ENCODE measurements around the gene ASIC1.
"Not testable (repeated sequence)": the region's sequence is repeated elsewhere in the genome, so short reads cannot be mapped to it uniquely, and the experiment has no call there.

Gene ASIC1

DNA sequence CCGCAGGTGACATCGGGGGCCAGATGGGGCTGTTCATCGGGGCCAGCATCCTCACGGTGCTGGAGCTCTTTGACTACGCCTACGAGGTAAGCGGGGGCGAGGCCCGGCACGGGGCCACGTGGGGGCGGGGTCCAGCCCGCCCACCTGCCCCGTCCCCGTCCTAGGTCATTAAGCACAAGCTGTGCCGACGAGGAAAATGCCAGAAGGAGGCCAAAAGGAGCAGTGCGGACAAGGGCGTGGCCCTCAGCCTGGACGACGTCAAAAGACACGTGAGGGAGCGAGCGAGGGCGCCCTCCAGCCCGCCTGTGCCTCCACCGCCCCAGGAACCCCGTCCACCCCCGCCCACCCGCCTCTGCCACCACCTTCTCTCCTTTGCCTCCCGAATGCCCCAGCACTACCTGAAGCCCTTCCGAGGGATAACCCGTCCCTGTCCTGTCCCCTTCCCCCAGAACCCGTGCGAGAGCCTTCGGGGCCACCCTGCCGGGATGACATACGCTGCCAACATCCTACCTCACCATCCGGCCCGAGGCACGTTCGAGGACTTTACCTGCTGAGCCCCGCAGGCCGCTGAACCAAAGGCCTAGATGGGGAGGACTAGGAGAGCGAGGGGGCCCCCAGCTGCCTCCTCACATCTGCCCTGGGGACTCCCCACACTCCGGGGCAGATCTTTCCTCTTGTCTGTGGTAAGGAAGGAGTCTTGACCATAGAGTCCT lies 23.9 kb downstream of the ASIC1 start:
- no peaks in the 10 kb centered on the region for H3K36me3 ChIP-seq (ENCODE audit: insufficient read depth, low read length)
- no peaks in the 10 kb centered on the region for H3K9me3 ChIP-seq (ENCODE audit: insufficient read depth, low read depth, low read length)
- H3K27me3 ChIP-seq (ENCODE audit: insufficient read depth, low read length, poor library complexity, severe bottlenecking) = no peaks in the 10 kb centered on the region
- H2AFZ ChIP-seq (ENCODE audit: low read length) = no peak overlapping the region
- no peak for TF ChIP-seq EZH2phosphoT487 (IDR thresholded peaks at IDR 0.05; ENCODE audit: borderline replicate concordance)
- no peak for TF ChIP-seq CTCF (conservative IDR thresholded peaks at IDR 0.05; ENCODE audit: low read length)
- H3K4me3 ChIP-seq (ENCODE audit: low read length, poor library complexity, severe bottlenecking) = no peak overlapping the region
- no peak overlapping the region for H3K4me2 ChIP-seq (ENCODE audit: low read depth, low read length, poor library complexity, severe bottlenecking)
- peaks cover 7% of the 10 kb centered on the region for H3F3A ChIP-seq (ENCODE audit: low read depth)
- no peaks in the 10 kb centered on the region for H3K9me2 ChIP-seq (replicated peaks; ENCODE audit: low read depth, low read length)
- H4K20me1 ChIP-seq (ENCODE audit: insufficient read depth, low read length, poor library complexity, severe bottlenecking) = peaks cover 7% of the 10 kb centered on the region
- no peak overlapping the region for H3K9ac ChIP-seq (ENCODE audit: low read depth, low read length, poor library complexity, severe bottlenecking)
- H3K79me2 ChIP-seq (ENCODE audit: insufficient read depth, low read length) = peaks cover 17% of the 10 kb centered on the region
- peaks cover 7% of the 10 kb centered on the region for H3K4me1 ChIP-seq (ENCODE audit: insufficient read depth, low read length, poor library complexity, severe bottlenecking)

DNA sequence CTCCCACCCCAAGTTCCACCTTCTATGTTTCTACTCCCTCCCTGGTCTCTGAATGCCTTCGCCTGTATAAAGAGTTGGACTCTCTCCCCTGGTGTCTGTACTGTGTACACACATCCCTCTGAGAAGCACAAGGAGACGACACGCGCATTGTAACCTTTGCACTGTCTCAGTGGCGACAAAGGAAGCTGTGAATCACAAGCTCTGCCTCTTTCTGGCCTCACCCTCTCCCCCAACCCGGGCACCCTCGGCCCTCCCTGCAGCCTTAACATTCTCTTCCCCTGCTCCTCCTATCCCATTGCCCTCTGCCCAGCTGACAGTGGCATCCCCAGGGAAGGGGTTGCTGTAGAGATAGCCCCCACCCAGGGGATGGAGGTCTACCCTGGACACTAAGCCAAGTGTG lies 25.2 kb downstream of the ASIC1 start:
- Histone ChIP-seq H2AFZ (ENCODE audit: low read length) (no peak overlapping the region), H3K79me2 (ENCODE audit: insufficient read depth, low read length) (peaks cover 27% of the 10 kb centered on the region), H4K20me1 (ENCODE audit: insufficient read depth, low read length, poor library complexity, severe bottlenecking) (peaks cover 15% of the 10 kb centered on the region), H3K9me3 (ENCODE audit: insufficient read depth, low read depth, low read length) (no peaks in the 10 kb centered on the region), H3K36me3 (ENCODE audit: insufficient read depth, low read length) (peaks cover 6% of the 10 kb centered on the region; the same call in 1 of the 2 replicates), H3F3A (ENCODE audit: low read depth) (peaks cover 17% of the 10 kb centered on the region), H3K4me3 (ENCODE audit: low read length, poor library complexity, severe bottlenecking) (no peak overlapping the region), H3K27me3 (ENCODE audit: insufficient read depth, low read length, poor library complexity, severe bottlenecking) (no peaks in the 10 kb centered on the region), H3K9me2 (replicated peaks; ENCODE audit: low read depth, low read length) (no peaks in the 10 kb centered on the region), H3K9ac (ENCODE audit: low read depth, low read length, poor library complexity, severe bottlenecking) (no peak overlapping the region), H3K4me2 (ENCODE audit: low read depth, low read length, poor library complexity, severe bottlenecking) (no peak overlapping the region), H3K4me1 (ENCODE audit: insufficient read depth, low read length, poor library complexity, severe bottlenecking) (peaks cover 19% of the 10 kb centered on the region)
- TF ChIP-seq EZH2phosphoT487 (IDR thresholded peaks at IDR 0.05; ENCODE audit: borderline replicate concordance) = no peak
- TF ChIP-seq CTCF (conservative IDR thresholded peaks at IDR 0.05; ENCODE audit: low read length) = no peak

GRCh38 chr12:50083301-50083700 lies 25.9 kb downstream of the ASIC1 start:
- no peaks in the 10 kb centered on the region for H3K27me3 ChIP-seq (ENCODE audit: insufficient read depth, low read length, poor library complexity, severe bottlenecking)
- no peaks in the 10 kb centered on the region for H3K9me3 ChIP-seq (ENCODE audit: insufficient read depth, low read depth, low read length)
- H3K9ac ChIP-seq (ENCODE audit: low read depth, low read length, poor library complexity, severe bottlenecking) = no peak overlapping the region
- H2AFZ ChIP-seq (ENCODE audit: low read length) = no peak overlapping the region
- peaks cover 19% of the 10 kb centered on the region for H3F3A ChIP-seq (ENCODE audit: low read depth)
- peaks cover 24% of the 10 kb centered on the region for H3K4me1 ChIP-seq (ENCODE audit: insufficient read depth, low read length, poor library complexity, severe bottlenecking)
- no peaks in the 10 kb centered on the region for H3K9me2 ChIP-seq (replicated peaks; ENCODE audit: low read depth, low read length)
- no peak overlapping the region for H3K4me2 ChIP-seq (ENCODE audit: low read depth, low read length, poor library complexity, severe bottlenecking)
- peaks cover 27% of the 10 kb centered on the region for H3K79me2 ChIP-seq (ENCODE audit: insufficient read depth, low read length)
- peaks cover 16% of the 10 kb centered on the region for H4K20me1 ChIP-seq (ENCODE audit: insufficient read depth, low read length, poor library complexity, severe bottlenecking)
- no peak overlapping the region for H3K4me3 ChIP-seq (ENCODE audit: low read length, poor library complexity, severe bottlenecking)
- H3K36me3 ChIP-seq (ENCODE audit: insufficient read depth, low read length) = peaks cover 6% of the 10 kb centered on the region; the same call in 1 of the 2 replicates
- TF ChIP-seq EZH2phosphoT487 (IDR thresholded peaks at IDR 0.05; ENCODE audit: borderline replicate concordance) = no peak
- TF ChIP-seq CTCF (conservative IDR thresholded peaks at IDR 0.05; ENCODE audit: low read length) = no peak

DNA sequence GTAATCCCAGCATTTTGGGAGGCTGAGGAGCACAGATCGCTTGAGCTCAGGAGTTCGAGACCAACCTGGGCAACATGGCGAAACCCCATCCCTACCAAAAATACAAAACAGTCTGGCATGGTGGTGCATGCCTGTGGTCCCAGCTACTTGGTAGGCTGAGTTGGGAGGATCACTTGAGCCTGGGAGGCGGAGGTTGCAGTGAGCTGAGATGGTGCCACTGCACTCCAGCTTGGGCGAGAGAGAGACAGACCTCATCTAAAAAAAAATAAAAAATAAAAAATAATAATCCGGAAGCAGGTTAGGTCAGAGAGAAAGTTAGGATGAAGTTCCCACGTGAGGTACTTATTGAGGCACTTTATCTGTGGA lies 27.0 kb downstream of the ASIC1 start:
- H3K27me3 ChIP-seq (ENCODE audit: insufficient read depth, low read length, poor library complexity, severe bottlenecking); H3K9me2 ChIP-seq (replicated peaks; ENCODE audit: low read depth, low read length); H3K9me3 ChIP-seq (ENCODE audit: insufficient read depth, low read depth, low read length): not testable (repeated sequence)
- H3K36me3 ChIP-seq (ENCODE audit: insufficient read depth, low read length) = peaks cover 13% of the 10 kb centered on the region; the same call in 1 of the 2 replicates
- peak overlapping the region; percentile 62 for H3K4me2 ChIP-seq (ENCODE audit: low read depth, low read length, poor library complexity, severe bottlenecking)
- H3K4me1 ChIP-seq (ENCODE audit: insufficient read depth, low read length, poor library complexity, severe bottlenecking) = peaks cover 24% of the 10 kb centered on the region
- peak overlapping the region; percentile 76 for H3K4me3 ChIP-seq (ENCODE audit: low read length, poor library complexity, severe bottlenecking)
- H3K79me2 ChIP-seq (ENCODE audit: insufficient read depth, low read length) = peaks cover 30% of the 10 kb centered on the region
- peak overlapping the region; percentile 87 for H2AFZ ChIP-seq (ENCODE audit: low read length)
- H3K9ac ChIP-seq (ENCODE audit: low read depth, low read length, poor library complexity, severe bottlenecking) = peak overlapping the region; percentile 72
- peaks cover 23% of the 10 kb centered on the region for H4K20me1 ChIP-seq (ENCODE audit: insufficient read depth, low read length, poor library complexity, severe bottlenecking)
- peaks cover 19% of the 10 kb centered on the region for H3F3A ChIP-seq (ENCODE audit: low read depth)
